Activated B cell treated with CpG ODN at 0.5 μM for 24 hours (primary cell): ENCODE measurements around the gene LUZP2. TPM values are rescaled to one million over a fixed set of nuclear protein-coding genes. Genes with fewer than 3 reads are reported as not detected.

Experiments used
- ATAC-seq: fragments of 200-7000 bp; cut with Tn5 transposase; one replicate; pipeline ENCODE4 v1.10.0; 2021; ENCODE audit warnings: low read depth, mild to moderate bottlenecking, moderate library complexity
- CTCF ChIA-PET: fragments of 350-600 bp; sonication (Branson Sonifier 250); formaldehyde crosslinking; loops from one replicate; lab custom pipeline; 2021; ENCODE audit warnings: antibody characterized with exemption; lab: Charles Lee
- POLR2A ChIA-PET: fragments of 350-600 bp; sonication (Branson Sonifier 250); formaldehyde crosslinking; loops from one replicate; lab custom pipeline; 2021; ENCODE audit warnings: antibody characterized with exemption; lab: Charles Lee
- DNase-seq: peaks from one replicate; pipeline ENCODE4 v3.0.0; 2022
- H3K27ac Mint-ChIP-seq: one replicate; pipeline ENCODE4 v1.8.0; 2020; ENCODE audit warnings: mixed read lengths
- H3K27me3 Mint-ChIP-seq: one replicate; pipeline ENCODE4 v1.8.0; 2021; ENCODE audit warnings: mixed read lengths
- H3K36me3 Mint-ChIP-seq: one replicate; pipeline ENCODE4 v1.8.0; 2021; ENCODE audit warnings: low read depth, mixed read lengths
- H3K4me1 Mint-ChIP-seq: one replicate; pipeline ENCODE4 v1.8.0; 2021; ENCODE audit warnings: mixed read lengths
- H3K4me3 Mint-ChIP-seq: one replicate; pipeline ENCODE4 v1.8.0; 2020; ENCODE audit warnings: mild to moderate bottlenecking, mixed read lengths
- H3K9me3 Mint-ChIP-seq: one replicate; pipeline ENCODE4 v1.8.0; 2020; ENCODE audit warnings: mixed read lengths
- intact Hi-C: fragments of 100-400 bp; cut with micrococcal nuclease; formaldehyde crosslinking; loops from one replicate; pipeline ENCODE4 v1.15.1; 2024
- total RNA-seq: library from RNA; stranded (reverse); gene quantifications from 2 replicates; pipeline ENCODE4 v1.2.3, GENCODE V29; 2022
- TF ChIP-seq, protein P1 (sequence below): fragments of 200-600 bp; IDR thresholded peaks from one replicate; pipeline ENCODE4 v1.8.0; 2022; ENCODE audit warnings: antibody characterized with exemption, mild to moderate bottlenecking

LUZP2 gene
- total RNA-seq, 1 donor from 2014 or later = not detected

DNA sequence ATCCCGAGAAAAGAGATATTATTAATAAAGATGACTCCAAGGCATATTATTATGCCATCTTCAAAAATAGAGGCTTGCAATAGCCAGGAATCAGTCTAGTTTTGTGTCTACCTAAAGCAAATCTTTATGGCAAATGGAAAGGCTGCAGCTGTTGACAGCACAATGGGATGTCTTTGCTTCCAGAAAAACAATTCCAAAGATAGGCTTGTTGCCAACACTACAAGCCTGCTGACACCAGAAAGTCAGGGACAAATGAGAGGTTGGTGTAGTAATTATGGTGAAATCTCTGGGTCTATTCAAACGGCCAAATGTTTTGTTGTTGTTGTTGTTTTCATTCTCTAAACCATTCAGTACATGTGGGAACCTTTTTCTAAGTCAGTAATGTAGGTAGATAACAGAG lies 101.8 kb downstream of the LUZP2 start:
- ChIA-PET POLR2A (no interaction called here), CTCF (no interaction called here)
- ATAC-seq (no peak), DNase-seq (no peak)
- Mint-ChIP-seq H3K4me1 (no peaks in the 10 kb centered on the region), H3K4me3 (no peak overlapping the region), H3K27ac (no peak overlapping the region), H3K36me3 (no peaks in the 10 kb centered on the region), H3K27me3 (no peaks in the 10 kb centered on the region), H3K9me3 (no peaks in the 10 kb centered on the region)
- TF ChIP-seq, protein P1, sequence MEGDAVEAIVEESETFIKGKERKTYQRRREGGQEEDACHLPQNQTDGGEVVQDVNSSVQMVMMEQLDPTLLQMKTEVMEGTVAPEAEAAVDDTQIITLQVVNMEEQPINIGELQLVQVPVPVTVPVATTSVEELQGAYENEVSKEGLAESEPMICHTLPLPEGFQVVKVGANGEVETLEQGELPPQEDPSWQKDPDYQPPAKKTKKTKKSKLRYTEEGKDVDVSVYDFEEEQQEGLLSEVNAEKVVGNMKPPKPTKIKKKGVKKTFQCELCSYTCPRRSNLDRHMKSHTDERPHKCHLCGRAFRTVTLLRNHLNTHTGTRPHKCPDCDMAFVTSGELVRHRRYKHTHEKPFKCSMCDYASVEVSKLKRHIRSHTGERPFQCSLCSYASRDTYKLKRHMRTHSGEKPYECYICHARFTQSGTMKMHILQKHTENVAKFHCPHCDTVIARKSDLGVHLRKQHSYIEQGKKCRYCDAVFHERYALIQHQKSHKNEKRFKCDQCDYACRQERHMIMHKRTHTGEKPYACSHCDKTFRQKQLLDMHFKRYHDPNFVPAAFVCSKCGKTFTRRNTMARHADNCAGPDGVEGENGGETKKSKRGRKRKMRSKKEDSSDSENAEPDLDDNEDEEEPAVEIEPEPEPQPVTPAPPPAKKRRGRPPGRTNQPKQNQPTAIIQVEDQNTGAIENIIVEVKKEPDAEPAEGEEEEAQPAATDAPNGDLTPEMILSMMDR = no peak
- intact Hi-C loops = no loop called here

DNA sequence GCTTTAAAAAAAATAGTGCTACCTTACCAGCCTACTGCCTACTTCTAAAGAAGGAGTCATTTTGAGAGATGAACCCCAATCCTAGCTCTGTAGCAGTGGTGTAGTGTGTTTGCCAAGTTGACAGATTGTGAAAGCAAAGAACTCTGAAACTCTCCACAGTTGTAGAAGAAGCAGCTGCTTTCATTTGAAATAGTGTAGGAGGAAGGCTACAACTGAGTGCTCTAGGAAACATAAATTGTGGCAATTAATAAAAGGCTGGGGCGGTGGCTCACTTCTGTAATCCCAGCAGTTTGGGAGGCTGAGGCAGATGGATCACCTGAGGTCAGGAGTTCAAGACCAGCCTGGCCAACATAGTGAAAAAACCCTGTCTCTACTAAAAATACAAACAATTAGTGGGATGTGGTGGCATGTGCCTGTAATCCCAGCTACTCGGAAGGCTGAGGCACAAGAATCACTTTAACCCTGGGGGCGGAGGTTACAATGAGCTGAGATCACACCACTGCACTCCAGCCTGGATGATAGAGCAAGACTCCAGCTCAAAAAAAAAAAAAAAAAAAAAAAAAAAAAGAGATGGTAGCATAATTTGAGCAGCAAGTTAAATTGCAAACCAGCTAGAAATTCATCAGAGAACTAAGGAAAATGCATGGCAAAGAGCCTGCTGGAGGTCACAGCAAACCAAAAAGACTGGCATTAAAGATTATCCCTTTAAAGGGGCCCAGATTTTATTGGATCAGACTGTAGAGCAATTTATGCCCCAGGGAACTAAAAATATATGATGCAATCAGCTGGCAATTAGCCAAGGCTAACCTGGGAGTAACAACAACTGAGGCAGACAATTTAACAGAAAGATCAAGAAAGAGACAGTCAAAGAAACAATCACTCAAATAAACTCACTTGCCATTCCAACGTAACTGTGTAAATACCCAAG lies 112.6 kb downstream of the LUZP2 start:
- TF ChIP-seq, protein P1 = no peak
- H3K36me3 Mint-ChIP-seq = no peaks in the 10 kb centered on the region
- DNase-seq (no peak), ATAC-seq (no peak)
- intact Hi-C loops = no loop called here
- H3K27me3 Mint-ChIP-seq = no peaks in the 10 kb centered on the region
- no peak overlapping the region for H3K27ac Mint-ChIP-seq
- ChIA-PET CTCF (no interaction called here), POLR2A (no interaction called here)
- no peaks in the 10 kb centered on the region for H3K9me3 Mint-ChIP-seq
- H3K4me3 Mint-ChIP-seq = no peak overlapping the region
- H3K4me1 Mint-ChIP-seq = no peaks in the 10 kb centered on the region

DNA sequence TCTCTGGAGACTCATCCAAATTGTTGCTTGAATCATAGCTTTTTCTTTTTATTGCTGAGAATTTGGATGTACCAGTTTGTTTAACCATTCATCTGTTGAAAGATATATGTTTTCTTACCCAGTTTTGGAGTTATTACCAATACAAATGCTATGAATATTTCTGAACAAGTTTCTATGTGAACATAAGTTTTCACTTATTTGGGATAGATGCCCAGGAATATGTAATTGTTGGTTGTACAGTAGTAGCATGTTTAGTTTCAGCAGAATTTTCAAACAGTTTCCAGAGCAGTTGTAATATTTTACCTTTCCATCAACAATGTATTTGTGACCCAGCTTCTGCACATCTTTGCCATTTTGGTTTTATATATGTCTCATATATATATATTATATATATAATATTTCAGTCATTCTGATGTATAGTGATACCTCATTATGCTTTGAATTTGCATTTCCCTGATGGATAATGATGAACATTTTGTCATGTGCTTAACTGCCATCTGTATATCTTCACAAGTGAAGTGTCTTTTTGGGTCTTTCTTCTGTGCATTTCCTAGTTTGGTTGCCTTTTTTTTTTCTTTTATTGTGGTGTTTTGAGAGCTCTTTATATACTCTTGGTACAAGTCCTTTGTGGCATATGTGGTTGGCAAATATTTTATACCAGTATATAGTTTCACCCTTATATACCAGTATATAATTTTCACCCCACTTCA lies 118.8 kb downstream of the LUZP2 start:
- CTCF ChIA-PET = no interaction called here
- TF ChIP-seq, protein P1 = no peak
- no peak for ATAC-seq

DNA sequence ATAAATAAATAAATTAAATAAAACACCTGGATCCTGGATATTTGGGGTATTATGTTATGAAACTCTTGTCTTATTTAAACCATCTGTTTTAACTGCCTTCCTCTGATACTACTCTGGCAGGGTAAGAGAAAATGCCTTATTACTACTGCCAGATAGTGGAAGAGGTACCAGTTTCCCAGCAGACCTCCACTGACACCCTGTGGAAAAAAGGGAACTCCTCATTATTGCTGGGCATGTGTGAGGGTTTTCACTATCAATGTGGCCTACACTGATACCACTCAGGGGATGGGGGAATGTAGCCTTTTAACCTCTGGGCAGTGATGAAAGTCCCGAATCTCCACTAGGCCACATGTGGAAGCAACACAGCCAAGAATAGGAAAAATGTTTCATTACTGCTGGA lies 121.0 kb downstream of the LUZP2 start:
- ChIA-PET CTCF (no interaction called here), POLR2A (no interaction called here)
- TF ChIP-seq, protein P1 = no peak
- intact Hi-C loops = no loop called here
- Mint-ChIP-seq H3K4me1 (no peaks in the 10 kb centered on the region), H3K36me3 (no peaks in the 10 kb centered on the region), H3K4me3 (no peak overlapping the region), H3K9me3 (no peaks in the 10 kb centered on the region), H3K27me3 (no peaks in the 10 kb centered on the region), H3K27ac (no peak overlapping the region)
- no peak for DNase-seq
- no peak for ATAC-seq

More for the DNA sequence above, 118.8 kb downstream of the LUZP2 start:
- intact Hi-C loops = no loop called here
- H3K4me3 Mint-ChIP-seq = no peak overlapping the region
- H3K27ac Mint-ChIP-seq = no peak overlapping the region
- no peaks in the 10 kb centered on the region for H3K27me3 Mint-ChIP-seq
- H3K4me1 Mint-ChIP-seq = no peaks in the 10 kb centered on the region
- POLR2A ChIA-PET = no interaction called here
- DNase-seq = no peak
- H3K36me3 Mint-ChIP-seq = no peaks in the 10 kb centered on the region
- no peaks in the 10 kb centered on the region for H3K9me3 Mint-ChIP-seq

DNA sequence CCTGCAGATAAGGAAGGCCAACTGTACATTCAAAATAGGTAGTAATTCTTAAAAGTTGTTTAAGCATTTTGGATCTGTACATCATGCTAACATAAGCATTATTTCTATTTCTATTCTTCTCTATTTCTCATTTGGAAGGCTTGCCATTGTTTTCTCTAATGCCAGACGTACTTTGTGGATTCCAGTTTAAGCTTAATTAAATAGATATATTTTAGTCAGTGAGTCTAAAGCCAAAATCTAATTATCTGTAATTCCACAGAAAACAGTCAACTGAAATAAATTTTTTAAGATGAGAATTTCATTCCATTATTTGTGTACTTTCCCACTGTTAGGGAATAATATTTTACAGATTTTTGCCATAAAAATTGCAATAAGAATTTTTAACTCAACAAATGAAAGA lies 123.0 kb downstream of the LUZP2 start:
- DNase-seq = no peak
- H3K9me3 Mint-ChIP-seq = no peaks in the 10 kb centered on the region
- no peaks in the 10 kb centered on the region for H3K4me1 Mint-ChIP-seq
- TF ChIP-seq, protein P1 = no peak
- POLR2A ChIA-PET = no interaction called here
- H3K36me3 Mint-ChIP-seq = no peaks in the 10 kb centered on the region
- intact Hi-C loops = no loop called here
- no peak for ATAC-seq
- CTCF ChIA-PET = no interaction called here
- H3K27ac Mint-ChIP-seq = no peak overlapping the region
- no peak overlapping the region for H3K4me3 Mint-ChIP-seq
- no peaks in the 10 kb centered on the region for H3K27me3 Mint-ChIP-seq
